ENCODE data around the gene CBLN3. TPM values are rescaled to one million over a fixed set of nuclear protein-coding genes. Genes with fewer than 3 reads are reported as not detected.

Gene CBLN3
- total RNA-seq, 1 experiment from 2014 or later, result 1.0 TPM

GRCh38 chr14:24437020-24437735 lies 7.7 kb upstream of the CBLN3 start:
- intact Hi-C loops (cut with micrococcal nuclease; ENCODE audit: unreplicated experiment), result no loop called here
- ATAC-seq (no peak), DNase-seq (ENCODE audit: low read depth, low spot score) (no peak)
- Histone ChIP-seq H3K27me3 (ENCODE audit: control insufficient read depth, insufficient read depth, low read length) (no peaks in the 10 kb centered on the region), H3K36me3 (ENCODE audit: control insufficient read depth, insufficient read depth, low read length) (peaks cover 2% of the 10 kb centered on the region), H3K9me3 (ENCODE audit: control insufficient read depth, insufficient read depth, low read depth, low read length) (no peaks in the 10 kb centered on the region), H3K4me3 (ENCODE audit: low read depth in 2 of 2, low read length in 2 of 2) (no peak overlapping the region), H3K27ac (ENCODE audit: low read length) (no peak overlapping the region), H3K4me1 (ENCODE audit: control insufficient read depth, insufficient read depth, low read length) (peaks cover 16% of the 10 kb centered on the region)
- ChIA-PET CTCF (interaction anchor here (0.5 to 1.1 kb wide), 6 partner anchors 34 to 453 kb away, joined by 3 to 10 read pairs (median 3); partner anchors contain the start of gene CIDEB), POLR2A (interaction anchor here (0.5 kb wide), 1 partner anchor 919 kb away, joined by 3 read pairs; no protein-coding TSS in a partner anchor)
- peak; percentile 54 for TF ChIP-seq CTCF (IDR thresholded peaks at IDR 0.05)
- TF ChIP-seq REST (IDR thresholded peaks at IDR 0.05; ENCODE audit: insufficient read depth in 1 of 2, low read depth in 2 of 2, low read length in 1 of 2), result no peak
- no TSS peak for BruUV-seq (replicated peaks)
- in situ Hi-C loops (cut with HindIII; ENCODE audit: low pct_unique_long_range_greater_than_20kb, low sequenced_read_pairs), result loop anchor here (10.0 kb wide), 1 partner anchor 102 kb away; the partner anchor contains the start of genes ADCY4 and RIPK3

- POLR2A ChIA-PET, result interaction anchor here (0.7 kb wide), 1 partner anchor 65 kb away, joined by 4 read pairs; no protein-coding TSS in a partner anchor
- Histone ChIP-seq H3K27ac (ENCODE audit: low read length) (no peak overlapping the region), H3K27me3 (ENCODE audit: control insufficient read depth, insufficient read depth, low read length) (no peaks in the 10 kb centered on the region), H3K4me3 (ENCODE audit: low read depth in 2 of 2, low read length in 2 of 2) (no peak overlapping the region), H3K36me3 (ENCODE audit: control insufficient read depth, insufficient read depth, low read length) (peaks cover 2% of the 10 kb centered on the region), H3K9me3 (ENCODE audit: control insufficient read depth, insufficient read depth, low read depth, low read length) (no peaks in the 10 kb centered on the region), H3K4me1 (ENCODE audit: control insufficient read depth, insufficient read depth, low read length) (peaks cover 14% of the 10 kb centered on the region)
- intact Hi-C loops (cut with micrococcal nuclease; ENCODE audit: unreplicated experiment), result no loop called here
- in situ Hi-C loops (cut with HindIII; ENCODE audit: low pct_unique_long_range_greater_than_20kb, low sequenced_read_pairs), result loop anchor here (10.0 kb wide), 1 partner anchor 102 kb away; the partner anchor contains the start of genes ADCY4 and RIPK3
- DNase-seq (ENCODE audit: low read depth, low spot score), result no peak
- BruUV-seq (replicated peaks), result no TSS peak
- ATAC-seq, result peak; percentile 63
- no peak for TF ChIP-seq REST (IDR thresholded peaks at IDR 0.05; ENCODE audit: insufficient read depth in 1 of 2, low read depth in 2 of 2, low read length in 1 of 2)
- TF ChIP-seq TCF7L2 (IDR thresholded peaks at IDR 0.05; ENCODE audit: low read depth, low read length), result no peak
- no peak for TF ChIP-seq SIN3A (IDR thresholded peaks at IDR 0.05; ENCODE audit: borderline replicate concordance, insufficient read depth, low read depth, low read length)
- TF ChIP-seq POLR2AphosphoS5 (IDR thresholded peaks at IDR 0.05; ENCODE audit: low read depth, low read length), result no peak; the same call in 1 of the 2 replicates
- TF ChIP-seq CTCF (IDR thresholded peaks at IDR 0.05), result peak; percentile 79
- CTCF ChIA-PET, result interaction anchor here (0.5 to 1.2 kb wide), 7 partner anchors 34 to 452 kb away, joined by 3 to 11 read pairs (median 3); partner anchors contain the start of gene CIDEB
Measured at GRCh38 chr14:24436355-24437019, 7.0 kb upstream of the CBLN3 start.

Measured in Panc1 (cell line).